M059J (cell line): Measurements from ENCODE around the gene SH2D1B. TPM values are rescaled to one million over a fixed set of nuclear protein-coding genes. Genes with fewer than 3 reads are reported as not detected.
A peak's percentile ranks its signal among the peaks of the same experiment; 100 is the strongest.

Experiments
- DNase-seq: peaks from one replicate; pipeline ENCODE4 v3.0.0-alpha.2; 2012; ENCODE audit warnings: low read depth
- total RNA-seq: library from RNA; depleted of rRNA; stranded (reverse); fragments of >200 nt; shearing (Covaris generic); gene quantifications from 2 replicates; pipeline ENCODE4 v1.2.3, GENCODE V29; 2014

Gene SH2D1B
- total RNA-seq, 1 experiment from 2014 or later = 0.05 TPM

DNA sequence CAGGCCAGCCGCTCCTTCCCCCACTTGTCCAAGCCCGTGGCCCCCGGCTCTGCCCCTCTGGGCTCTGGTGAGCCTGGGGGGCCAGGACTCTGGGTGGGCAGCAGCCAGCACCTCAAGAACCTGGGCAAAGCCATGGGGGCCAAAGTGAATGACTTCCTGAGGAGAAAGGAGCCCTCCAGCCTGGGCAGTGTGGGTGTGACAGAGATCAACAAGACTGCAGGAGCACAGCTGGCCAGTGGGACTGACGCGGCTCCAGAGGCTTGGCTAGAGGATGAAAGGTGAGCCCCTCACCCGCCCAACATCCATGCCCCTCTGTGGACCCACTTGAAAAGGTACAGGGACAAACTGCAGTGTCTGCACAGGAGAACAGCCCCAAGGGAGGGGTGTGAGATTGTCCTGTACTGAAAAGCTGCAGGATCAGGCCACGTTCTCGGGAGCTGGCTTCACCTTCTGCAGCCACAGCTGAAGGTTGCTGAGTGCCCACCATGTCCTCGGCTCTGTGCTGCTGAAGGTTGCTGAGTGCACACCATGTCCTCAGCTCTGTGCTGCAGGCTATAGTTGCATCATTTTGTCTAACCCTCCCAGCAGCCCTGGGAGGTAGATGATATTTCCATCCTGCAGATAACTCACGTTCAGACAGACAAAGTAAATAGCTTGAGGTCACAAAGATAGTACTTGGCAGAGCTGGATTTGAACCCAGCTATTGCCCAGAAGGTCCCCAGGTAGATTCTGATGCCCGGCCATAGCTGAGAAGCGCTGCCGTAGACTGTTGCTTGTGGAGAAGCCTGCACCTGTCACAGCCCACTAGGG is 29.8 kb downstream of the SH2D1B start:
- no peak for DNase-seq

DNA sequence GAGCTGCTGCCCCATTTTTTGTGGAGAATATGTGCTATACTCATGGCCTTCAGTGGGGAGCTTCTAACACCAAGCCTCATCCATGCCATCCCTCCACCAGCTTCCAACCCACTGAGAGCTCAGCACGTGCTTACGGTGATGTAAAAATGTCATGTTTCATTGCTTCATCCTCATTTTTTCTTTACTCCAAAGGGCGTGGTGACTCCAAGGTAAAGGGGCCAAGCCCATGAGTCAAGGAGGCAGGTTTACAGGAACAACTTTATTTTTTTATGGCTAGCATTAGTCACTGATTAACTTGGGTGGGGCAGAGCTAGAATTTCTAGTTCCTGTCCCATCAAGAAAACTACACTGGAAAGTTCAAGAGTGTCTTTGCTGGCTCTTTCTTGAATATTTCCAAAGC is 30.6 kb downstream of the SH2D1B start, which contains the start of gene C1orf226:
TSS of gene C1orf226 (plus strand) at position 346 of the 400 bp plus-strand sequence. CDS start 174 bp downstream, outside the sequence.
- peak; percentile 60 for DNase-seq

DNA sequence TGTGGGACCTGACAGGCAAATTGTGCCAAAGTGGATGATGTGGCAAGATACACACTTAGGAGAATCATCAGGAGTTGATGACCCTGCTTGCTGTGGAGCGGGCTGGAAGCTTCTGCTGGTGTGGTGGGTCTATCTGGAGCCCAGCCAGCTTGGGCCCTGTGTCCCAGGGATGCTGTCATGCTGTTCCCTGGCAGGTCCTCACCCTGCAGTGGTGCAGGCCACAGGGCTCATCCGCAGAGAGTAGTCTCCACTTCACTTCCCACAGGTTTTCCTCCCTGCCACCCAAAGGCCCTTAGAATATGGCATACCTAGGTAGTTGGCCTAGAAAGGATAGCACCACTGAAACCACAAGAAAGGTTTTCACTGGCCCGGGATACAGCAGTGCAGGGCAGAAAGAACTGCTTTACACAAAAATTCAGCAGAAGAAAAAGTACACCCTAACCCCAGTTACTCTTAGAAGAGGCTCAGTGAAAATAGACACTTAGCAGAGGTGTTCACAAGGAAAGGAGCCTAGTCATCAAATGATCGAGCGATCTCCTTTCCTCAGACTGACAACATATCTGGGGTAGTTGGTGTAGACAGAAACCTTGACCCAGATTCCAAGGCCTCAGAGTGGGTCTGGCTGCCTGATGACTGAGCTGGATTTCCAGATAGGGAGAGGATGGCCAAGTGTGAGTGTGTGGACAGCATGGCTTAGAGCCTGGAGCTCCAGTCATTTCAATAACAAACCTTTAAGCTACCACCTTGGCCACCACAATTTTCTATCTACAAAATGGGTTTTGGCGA is 31.7 kb downstream of the SH2D1B start:
- no peak for DNase-seq

DNA sequence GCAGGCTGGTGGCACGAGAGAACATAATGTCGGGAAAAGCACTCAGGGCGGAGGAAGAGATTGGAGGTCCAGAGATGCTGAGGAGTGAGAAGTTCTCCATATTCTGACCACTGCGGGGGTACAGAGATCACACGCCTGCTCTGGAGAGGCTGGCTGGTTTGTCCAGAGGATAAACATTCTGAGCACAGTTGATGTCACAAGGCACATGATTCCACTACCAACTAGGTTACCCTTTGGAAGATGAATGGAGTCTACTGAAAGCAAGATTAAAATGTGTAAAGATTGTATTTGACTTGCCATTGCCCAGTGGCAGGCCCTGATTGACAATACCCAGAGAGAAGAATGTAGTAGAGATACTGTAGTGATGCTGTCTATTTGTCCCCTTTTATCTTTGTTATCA is 35.2 kb downstream of the SH2D1B start, which contains the start of gene SPATA46:
TSS of gene SPATA46 (minus strand) at position 164 of the 400 bp plus-strand sequence. CDS start at position 100, 64 bp downstream.
- no peak for DNase-seq

DNA sequence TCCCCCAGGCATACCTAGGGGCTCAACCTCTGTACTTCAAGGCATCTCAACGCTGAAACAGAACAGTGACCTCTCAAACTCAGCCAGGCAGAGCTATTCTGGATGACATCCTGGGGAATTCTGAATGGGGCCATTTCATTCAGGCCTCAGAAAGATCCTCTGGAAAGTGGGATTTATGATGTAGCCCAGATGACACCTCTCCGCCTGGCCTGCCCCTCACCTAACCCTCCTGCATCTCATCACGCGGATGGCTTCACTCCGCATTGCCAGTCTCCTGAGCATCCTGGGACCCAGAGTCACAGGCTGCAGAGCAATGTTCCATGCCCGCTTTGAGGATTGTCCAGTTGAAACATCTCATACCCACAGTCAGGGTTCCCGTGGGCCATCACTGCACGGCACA is 36.5 kb downstream of the SH2D1B start:
- DNase-seq = no peak

DNA sequence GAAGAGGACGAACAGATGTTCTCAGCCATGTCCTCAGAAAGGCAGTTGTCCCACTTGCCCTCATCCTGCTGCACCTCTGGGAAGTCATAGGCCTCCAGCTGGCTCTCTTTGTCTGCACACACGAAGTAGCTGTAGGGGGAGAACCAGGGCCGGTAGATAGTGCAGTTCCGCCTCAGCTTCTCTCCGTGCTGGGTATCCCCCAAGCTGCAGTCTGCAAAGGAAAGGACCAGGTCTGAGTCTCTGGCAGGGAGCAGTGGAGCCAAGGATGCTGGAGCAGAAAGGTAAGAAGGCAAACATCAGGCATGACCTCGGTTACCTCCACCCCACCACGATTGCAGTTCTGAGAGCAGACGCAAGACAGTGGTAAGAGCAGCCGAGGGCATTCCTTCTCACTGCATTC is 37.5 kb downstream of the SH2D1B start:
- no peak for DNase-seq

DNA sequence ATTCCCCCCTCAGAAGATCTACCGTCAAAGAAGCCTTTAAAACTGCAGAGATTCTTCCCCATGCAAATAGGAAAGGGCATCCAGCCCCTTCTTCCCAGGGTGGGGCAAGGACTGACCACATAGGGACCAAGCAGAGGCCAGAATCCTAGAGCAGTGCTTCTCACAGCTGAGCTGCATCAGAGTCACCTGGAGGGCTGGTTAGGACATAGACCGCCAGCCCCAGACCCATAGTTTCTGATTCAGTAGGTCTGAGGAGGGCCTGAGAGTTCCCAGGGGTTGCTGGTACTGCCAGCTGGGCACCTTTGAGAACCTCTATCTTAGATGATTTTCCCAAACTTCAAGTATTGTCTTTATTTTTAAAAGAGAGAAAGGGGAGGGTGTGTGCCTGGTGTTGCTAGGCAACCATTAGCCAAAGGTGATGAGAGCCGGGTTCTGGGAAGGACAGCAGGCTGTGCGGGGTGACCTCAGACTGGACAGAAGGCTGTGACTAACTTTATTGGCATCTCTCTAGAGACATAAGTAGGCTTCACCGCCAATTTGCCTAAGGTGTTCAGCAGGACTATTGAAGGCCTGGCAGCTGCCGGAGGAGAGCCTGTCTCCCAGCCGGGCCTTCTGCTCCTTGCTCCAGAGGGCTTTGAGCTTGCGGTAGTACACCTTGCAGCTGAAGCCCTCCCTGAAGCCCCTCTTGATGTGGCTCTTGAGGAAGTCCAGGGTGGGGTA is 38.2 kb downstream of the SH2D1B start:
- DNase-seq = peak; percentile 98

DNA sequence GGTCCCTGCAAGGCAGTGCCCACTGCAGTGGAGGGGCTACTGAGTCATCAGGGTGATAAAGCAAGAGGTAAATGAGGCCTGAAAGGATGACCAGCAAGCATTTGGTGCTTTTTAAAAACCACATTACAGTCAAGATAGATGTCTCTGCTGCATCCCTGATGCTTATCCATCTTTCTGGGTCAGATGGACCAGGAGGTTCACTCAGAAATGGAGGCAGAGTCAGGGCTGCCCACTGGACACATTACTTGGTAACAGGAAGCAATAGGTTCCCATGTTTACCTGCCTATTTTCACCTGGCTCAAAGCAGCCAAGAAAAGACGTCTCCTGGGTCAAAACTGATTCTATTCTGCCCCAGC is 38.9 kb downstream of the SH2D1B start:
- peak; percentile 16 for DNase-seq

DNA sequence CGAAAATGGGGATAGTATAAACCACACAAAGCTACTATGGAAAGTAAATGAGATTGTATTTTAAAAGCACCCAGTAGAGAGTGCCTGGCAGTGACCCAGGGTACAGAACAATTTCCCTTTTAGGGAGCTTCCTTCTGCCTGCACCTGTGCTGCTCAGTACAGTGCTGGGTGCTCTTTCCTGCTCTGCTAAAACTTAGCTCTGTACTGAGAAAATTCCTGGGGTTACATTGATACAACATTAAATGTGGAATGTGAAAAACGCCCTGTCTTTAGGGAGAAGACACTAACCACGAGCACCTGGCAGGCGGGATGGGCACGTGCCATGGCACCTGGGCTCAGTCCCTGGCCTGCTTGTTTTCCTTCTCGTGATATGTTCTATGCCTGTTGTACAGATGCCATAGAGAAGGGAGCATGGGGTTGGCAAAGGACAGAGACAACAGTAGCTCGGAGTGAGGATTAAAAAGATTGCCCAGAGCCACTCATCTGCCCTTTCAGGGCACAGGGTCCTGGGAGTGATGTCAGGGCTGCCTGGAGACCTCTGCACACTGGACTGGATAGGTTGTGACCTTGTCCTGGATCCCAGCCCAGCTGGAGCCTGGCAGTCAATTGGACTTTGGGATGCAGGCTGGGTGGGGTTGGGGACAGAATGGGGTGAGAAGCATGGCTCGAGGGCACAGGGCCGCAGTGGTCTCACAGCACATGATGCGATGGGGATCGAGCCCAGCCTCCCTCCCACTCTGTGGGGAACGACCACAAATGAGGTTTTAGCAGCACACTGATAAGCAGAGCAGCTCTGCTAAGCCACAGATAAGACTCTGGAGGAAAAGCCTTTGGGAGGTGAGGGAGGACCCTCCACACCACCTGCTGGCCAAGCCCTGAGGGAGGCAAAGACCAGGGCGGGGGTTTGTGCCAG is 39.5 kb downstream of the SH2D1B start:
- no peak for DNase-seq

DNA sequence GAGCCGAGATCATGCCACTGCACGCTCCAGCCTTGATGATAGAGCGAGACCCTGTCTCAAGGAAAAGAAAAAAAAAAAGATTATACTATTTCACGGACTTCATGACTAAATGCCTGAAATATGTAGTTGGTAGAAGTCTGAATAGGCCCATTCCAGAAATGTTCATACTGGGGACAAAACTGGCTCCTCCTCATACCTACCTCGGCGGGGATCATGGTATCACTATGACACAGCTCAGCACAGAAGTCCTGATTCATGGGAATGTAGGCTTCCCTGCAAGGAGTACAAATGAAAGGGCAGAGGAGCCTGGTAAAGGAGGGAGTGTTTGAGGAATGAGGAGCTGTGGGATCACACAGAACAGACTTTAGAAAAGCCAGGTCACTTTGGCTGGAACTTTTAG is 40.3 kb downstream of the SH2D1B start:
- peak; percentile 69 for DNase-seq

DNA sequence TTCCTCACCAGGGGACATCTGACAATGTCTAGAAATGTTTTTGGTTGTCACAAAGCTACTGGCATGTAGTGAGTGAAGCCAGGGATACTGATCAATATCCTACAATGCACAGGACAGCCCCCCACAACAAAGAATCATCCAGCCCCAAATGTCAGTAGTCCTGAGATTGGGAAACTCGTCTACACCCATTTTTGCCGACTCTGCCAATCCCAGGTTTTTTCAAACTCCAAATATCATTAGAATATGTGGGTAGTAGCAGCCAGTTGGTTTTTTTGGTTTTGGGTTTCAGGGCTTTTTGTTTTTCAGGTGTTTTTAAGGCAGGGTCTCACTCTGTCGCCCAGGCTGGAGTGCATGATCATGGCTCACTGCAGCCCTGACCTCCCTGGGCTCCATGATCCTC is 41.2 kb downstream of the SH2D1B start:
- DNase-seq = no peak

DNA sequence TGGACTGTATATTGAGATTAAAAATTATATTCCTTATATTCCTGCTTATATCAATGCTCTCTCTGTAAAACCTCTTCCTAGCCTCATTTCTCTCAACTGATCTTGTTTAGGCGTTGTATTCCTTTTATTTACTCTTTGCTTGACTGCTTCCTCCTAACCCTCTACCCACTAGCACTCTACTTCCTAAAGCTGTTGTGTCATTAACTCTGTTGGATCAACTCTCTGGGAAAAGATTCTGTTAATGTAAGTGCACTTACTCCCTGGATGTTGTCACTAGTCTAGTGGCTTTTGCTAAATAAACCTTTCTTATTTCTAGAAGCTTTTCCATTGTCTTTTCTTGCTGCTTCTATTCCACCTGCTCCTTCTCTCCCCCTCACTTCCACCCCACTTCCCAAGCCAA is 41.8 kb downstream of the SH2D1B start:
- DNase-seq = no peak

DNA sequence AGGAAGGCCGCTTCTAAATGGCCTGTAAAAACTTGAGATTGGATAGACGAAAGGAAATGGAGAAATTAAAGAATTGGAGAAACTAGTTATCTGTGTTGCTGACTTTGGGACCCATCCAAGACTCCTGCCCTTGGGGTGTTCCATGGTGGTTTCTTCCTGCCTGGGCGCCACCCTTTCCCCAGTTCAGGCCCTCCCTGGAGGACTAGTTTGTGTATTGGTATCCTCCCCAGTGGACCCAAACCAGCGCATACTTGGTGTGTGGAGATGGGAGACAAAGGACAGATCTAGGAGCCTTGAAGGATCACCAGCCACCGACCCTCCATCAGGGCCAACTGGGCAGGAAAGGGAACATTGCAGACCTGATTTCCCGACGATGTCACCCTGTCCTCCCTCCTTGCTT is 42.4 kb downstream of the SH2D1B start:
- DNase-seq = peak; percentile 34

DNA sequence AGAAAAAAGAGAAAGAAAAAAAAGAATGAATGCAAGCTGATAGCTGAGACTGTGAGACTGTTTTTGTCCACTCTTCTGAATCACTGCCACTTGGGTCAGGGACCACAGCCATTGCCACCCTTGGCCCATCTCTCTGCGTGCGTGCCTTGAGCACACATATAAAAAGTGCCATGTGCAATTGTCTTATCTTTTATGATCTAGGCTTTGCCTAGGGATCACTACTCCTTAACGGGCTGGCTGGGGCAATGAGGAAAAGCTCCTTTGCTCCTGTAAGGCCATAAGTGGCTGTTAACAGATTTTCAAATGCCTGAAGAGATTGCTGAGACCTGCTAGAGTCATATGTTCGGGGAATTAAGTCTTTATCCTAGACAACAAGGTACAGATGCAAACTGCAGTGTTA is 43.5 kb downstream of the SH2D1B start:
- DNase-seq = no peak

DNA sequence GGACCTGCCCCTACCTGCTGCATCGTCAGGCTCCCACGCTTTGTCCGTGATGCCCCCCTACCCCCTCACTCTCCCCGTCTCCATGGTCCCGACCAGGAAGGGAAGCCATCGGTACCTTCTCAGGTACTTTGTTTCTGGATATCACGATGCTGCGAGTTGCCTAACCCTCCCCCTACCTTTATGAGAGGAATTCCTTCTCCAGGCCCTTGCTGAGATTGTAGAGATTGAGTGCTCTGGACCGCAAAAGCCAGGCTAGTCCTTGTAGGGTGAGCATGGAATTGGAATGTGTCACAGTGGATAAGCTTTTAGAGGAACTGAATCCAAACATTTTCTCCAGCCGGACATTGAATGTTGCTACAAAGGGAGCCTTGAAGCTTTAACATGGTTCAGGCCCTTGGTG is 44.2 kb downstream of the SH2D1B start:
- DNase-seq = no peak

DNA sequence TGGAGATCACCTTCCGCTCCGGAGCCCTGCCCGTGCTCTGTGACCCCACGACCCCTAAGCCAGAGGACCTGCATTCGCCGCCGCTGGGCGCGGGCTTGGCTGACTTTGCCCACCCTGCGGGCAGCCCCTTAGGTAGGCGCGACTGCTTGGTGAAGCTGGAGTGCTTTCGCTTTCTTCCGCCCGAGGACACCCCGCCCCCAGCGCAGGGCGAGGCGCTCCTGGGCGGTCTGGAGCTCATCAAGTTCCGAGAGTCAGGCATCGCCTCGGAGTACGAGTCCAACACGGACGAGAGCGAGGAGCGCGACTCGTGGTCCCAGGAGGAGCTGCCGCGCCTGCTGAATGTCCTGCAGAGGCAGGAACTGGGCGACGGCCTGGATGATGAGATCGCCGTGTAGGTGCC is 44.9 kb downstream of the SH2D1B start:
- DNase-seq = no peak

DNA sequence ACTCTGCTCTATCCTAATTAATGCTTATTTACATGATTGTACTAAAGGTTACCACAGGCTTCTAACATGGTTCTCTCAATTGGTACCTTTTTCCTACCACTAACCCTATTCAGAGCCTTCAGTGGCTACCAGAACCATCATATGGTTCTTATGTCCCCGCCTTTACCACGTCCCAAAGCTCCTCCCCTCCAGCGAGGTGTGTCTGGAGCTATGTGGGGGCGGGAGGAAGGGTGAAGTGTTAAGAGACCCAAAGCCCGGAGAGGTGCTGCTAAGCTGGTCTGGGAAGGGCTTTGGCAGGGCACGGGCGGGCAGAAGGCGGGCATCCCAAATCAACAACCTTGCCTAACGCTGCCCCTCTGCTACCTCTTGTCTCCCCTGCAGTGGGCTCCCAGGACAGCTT is 45.3 kb downstream of the SH2D1B start:
- DNase-seq = no peak

DNA sequence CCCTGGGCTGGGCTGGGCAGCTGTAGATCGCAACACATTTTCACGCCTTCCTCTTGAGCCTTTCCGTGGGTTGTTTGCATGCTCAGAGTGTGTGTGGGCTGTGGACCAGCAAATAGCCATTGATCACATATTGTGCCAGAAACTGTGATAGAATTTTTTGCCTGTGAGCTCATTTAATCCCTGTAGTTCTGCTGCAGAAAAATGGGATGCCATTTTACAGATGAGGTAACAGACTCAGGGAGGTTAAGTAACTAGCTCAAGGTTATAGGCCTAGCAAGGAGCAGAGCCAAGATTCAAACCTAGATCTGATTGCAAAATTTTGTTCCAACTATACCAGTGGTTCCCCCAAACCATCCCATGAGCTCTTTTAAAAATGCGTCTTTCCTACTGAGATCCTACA is 45.8 kb downstream of the SH2D1B start:
- DNase-seq = no peak

DNA sequence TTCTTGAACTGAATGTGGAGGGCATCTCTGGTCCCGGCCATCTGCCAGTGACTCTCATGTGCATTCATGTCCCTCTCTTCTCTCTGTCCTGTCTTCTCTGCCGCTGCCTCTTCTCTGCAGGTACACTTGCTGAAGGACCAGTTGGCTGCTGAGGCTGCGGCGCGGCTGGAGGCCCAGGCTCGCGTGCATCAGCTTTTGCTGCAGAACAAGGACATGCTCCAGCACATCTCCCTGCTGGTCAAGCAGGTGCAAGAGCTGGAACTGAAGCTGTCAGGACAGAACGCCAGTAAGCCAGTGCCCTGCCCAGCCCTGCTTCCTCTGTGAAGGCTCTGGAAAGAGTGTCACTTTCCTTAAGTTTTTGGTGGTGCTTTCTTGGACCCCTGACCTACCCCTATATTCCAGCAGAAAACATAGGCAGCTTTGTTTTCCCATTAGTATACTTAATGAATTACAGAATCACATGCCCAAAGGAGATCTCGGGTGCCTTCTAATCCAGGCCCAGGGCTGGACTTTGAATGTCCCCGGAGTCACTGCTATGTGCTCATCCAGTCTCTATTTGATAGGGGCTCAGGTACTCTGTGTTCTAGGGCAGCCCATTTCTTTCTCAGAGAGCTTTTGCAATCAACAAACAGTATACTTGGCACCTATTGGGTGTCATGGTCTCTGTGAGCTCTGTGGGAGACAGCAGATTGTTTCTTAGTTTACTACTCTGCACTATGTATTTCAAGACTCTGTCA is 46.5 kb downstream of the SH2D1B start:
- DNase-seq = no peak

DNA sequence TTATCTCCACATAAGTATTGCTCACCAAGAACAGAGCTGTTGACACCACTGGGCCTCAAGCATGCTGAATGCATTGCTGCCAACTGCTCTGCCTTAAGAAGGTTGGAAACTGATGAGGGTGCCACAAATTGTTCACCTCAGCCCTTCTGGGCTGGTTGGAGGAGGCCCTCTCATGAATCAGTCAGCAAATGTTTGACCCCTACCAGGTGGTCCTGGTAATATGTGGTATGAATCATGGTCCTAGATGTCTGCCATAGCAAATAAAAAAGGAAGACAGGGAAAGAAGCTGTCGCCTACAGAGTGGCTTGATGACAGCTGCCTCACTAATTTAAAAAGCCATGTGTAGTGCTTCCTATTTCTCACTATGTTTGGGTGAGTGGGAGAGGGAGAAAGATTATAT is 47.4 kb downstream of the SH2D1B start:
- peak; percentile 24 for DNase-seq

DNA sequence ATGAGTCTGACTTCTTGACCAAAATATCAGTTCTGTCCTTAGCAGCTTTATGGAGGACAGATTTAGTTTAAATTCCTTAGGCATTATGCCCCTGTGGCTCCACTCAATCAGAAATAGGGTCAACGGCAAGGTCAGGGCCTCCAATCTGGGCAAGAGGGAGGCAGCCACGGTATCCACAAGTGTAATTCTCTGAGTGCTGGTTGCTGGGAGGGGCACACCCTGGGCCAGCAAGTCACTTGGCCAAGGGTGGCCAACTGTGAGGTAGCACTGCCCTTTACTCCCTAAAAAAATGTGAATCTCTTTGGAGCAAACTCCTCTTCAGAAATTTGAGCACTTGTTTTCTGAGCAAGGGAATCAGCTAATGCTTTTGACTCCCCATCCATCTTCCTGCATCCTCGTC is 48.1 kb downstream of the SH2D1B start:
- DNase-seq = no peak
